DND-41 (cell line): ENCODE measurements around the gene LYPLAL1.

Source experiments
- ATAC-seq: fragments of 200-7000 bp; cut with Tn5 transposase; 3 replicates; pipeline ENCODE4 v1.9.1; 2021; ENCODE audit warnings: low read depth; ENCODE audit not compliant: insufficient read depth
- DNase-seq: peaks from one replicate; pipeline ENCODE4 v3.0.0-alpha.2; 2020
- H2AFZ ChIP-seq: 2 replicates; pipeline ENCODE4 v1.6.0; 2012; ENCODE audit warnings: low read depth, low read length
- H3K27ac ChIP-seq: 2 replicates; pipeline ENCODE4 v1.5.1; 2012; ENCODE audit warnings: low read length, inconsistent platforms
- H3K27me3 ChIP-seq: fragments of 200-600 bp; sonication (generic); 2 replicates; pipeline ENCODE4 v1.6.0; 2012; ENCODE audit warnings: low read length, mild to moderate bottlenecking, inconsistent platforms; ENCODE audit not compliant: insufficient read depth, poor library complexity
- H3K36me3 ChIP-seq: 2 replicates; pipeline ENCODE4 v1.5.1; 2012; ENCODE audit warnings: low read length, inconsistent platforms; ENCODE audit not compliant: insufficient read depth
- H3K4me1 ChIP-seq: 2 replicates; pipeline ENCODE4 v1.5.1; 2012; ENCODE audit warnings: mild to moderate bottlenecking, low read length; ENCODE audit not compliant: insufficient read depth
- H3K4me2 ChIP-seq: 2 replicates; pipeline ENCODE4 v1.6.0; 2012; ENCODE audit warnings: mild to moderate bottlenecking, moderate library complexity, low read length, inconsistent platforms; ENCODE audit not compliant: insufficient read depth
- H3K4me3 ChIP-seq, 2 experiments: fragments of 200-600 bp in 1 of 2; shearing (Covaris generic) in 1 of 2; 2 replicates each; pipeline ENCODE4 v1.5.1; 2012 to 2016; ENCODE audit warnings: inconsistent platforms in 2 of 2, low read length in 2 of 2, mild to moderate bottlenecking in 2 of 2, low read depth in 1 of 2, moderate library complexity in 1 of 2
- H3K79me2 ChIP-seq: 2 replicates; pipeline ENCODE4 v1.6.0; 2012; ENCODE audit warnings: low read length, inconsistent platforms; ENCODE audit not compliant: insufficient read depth
- H3K9ac ChIP-seq: 2 replicates; pipeline ENCODE4 v1.6.0; 2012; ENCODE audit warnings: low read depth, mild to moderate bottlenecking, inconsistent platforms, low read length, moderate library complexity
- H3K9me3 ChIP-seq: 2 replicates; pipeline ENCODE4 v1.5.1; 2012; ENCODE audit warnings: low read length, moderate library complexity, mild to moderate bottlenecking, inconsistent platforms; ENCODE audit not compliant: insufficient read depth, severe bottlenecking
- H4K20me1 ChIP-seq: 2 replicates; pipeline ENCODE4 v1.6.0; 2012; ENCODE audit warnings: low read length; ENCODE audit not compliant: insufficient read depth
- CTCF ChIP-seq: IDR thresholded peaks from 2 replicates; pipeline ENCODE4 v1.5.1; 2012; ENCODE audit warnings: borderline replicate concordance, low read length, moderate library complexity, mild to moderate bottlenecking; ENCODE audit not compliant: poor library complexity, severe bottlenecking; ENCODE audit errors: extremely low read depth
- EZH2 ChIP-seq: IDR thresholded peaks from 3 replicates; pipeline ENCODE4 v1.6.1; 2012; ENCODE audit warnings: borderline replicate concordance, low read depth, mild to moderate bottlenecking, moderate library complexity, low read length, inconsistent platforms; ENCODE audit not compliant: severe bottlenecking

Gene LYPLAL1

DNA sequence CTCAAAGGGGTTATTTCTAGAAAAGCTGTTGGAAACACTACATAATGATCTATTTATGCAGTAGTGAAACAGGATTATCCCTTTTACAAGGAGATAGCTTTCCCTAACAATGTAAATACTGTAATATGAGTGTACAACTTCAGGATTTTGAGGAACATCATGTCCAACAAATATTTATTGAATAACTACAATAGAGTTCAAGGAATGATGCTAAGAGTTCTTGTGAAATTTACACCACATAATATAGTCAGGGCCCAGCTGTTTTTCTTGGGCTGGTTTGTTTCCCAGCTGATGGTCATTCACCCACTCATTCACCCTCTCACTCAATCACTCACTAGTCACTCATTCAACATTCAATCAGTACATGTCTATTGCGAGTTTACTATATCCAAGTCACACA is 12.3 kb upstream of the LYPLAL1 start:
- Histone ChIP-seq H3K79me2 (no peaks in the 10 kb centered on the region), H3K9me3 (no peaks in the 10 kb centered on the region), H3K4me1 (no peaks in the 10 kb centered on the region), H3K36me3 (no peaks in the 10 kb centered on the region), H3K4me3 (no peak overlapping the region), H3K9ac (no peak overlapping the region), H3K27ac (no peak overlapping the region), H4K20me1 (no peaks in the 10 kb centered on the region), H3K27me3 (peaks cover 3% of the 10 kb centered on the region), H3K4me2 (no peak overlapping the region), H2AFZ (no peak overlapping the region)
- no peak for ATAC-seq
- TF ChIP-seq CTCF (no peak), EZH2 (no peak)
- DNase-seq, result no peak

DNA sequence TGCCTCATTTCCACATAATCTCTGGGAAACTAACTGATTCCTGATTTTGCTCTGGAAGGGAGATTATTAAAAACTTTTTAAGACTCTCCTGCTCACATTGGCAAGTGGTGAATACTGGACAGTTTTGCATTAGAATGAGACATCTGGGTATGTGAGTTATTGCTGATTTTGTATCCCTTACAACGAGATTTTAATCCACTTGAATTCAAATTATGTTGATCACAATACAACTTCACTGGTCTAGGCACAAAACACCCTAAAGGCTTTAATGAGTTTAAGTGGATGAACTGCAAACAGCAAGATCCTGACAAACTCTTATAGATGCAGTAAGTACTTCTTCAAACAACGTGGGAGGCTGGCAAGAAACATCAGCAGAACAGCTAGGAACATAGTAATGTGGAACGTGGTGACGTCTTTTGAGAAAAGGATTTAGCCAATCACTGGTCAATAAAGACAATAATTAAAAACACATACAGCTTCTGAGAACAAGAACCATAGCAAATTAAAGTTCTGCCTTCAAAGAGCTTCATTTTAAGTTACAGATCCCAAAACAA is 10.2 kb upstream of the LYPLAL1 start:
- H4K20me1 ChIP-seq, result no peaks in the 10 kb centered on the region
- DNase-seq (no peak), ATAC-seq (no peak)
- H3K9ac ChIP-seq, result no peak overlapping the region
- H3K79me2 ChIP-seq, result no peaks in the 10 kb centered on the region
- no peaks in the 10 kb centered on the region for H3K4me1 ChIP-seq
- no peak overlapping the region for H3K4me3 ChIP-seq
- H3K9me3 ChIP-seq, result no peaks in the 10 kb centered on the region
- TF ChIP-seq EZH2 (no peak), CTCF (no peak)
- no peak overlapping the region for H3K27ac ChIP-seq
- no peak overlapping the region for H2AFZ ChIP-seq
- H3K4me2 ChIP-seq, result no peak overlapping the region
- H3K27me3 ChIP-seq, result peaks cover 3% of the 10 kb centered on the region
- H3K36me3 ChIP-seq, result no peaks in the 10 kb centered on the region

DNA sequence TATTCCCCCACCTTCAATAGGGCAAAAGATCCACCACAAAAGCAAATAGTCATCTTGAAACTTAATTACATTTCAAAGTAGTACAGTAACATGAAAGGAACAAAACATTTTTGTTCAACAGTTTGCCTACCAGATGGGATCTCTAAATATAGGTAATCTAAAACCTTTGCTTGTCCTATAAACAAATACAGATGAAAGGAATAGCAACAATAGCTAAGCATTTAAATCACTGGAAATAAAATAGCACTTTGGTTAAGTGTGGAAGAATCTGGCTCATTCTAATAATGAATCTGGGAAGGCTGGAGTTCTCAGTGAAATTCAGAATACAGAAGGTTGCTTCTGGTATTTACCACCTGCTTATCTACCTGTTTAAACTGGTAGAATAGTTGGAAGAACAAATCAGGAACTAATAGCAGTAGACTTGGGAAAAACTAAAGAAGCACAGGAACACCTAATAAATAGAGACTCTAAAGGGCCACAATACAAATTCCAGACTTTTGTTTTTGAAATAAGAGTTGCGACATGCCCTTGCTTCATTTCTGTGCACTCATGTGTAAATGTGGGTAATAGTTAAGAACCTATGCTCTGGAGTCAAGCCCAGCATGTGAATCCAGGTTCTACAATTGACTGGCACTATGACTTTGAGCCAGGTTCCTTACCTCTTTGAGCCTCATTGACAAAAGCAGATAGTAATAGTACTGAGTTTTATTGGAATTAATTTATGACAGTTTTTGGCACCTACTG is 2.3 kb upstream of the LYPLAL1 start:
- Histone ChIP-seq H3K79me2 (peaks cover 27% of the 10 kb centered on the region), H3K4me3 (no peak overlapping the region), H3K27ac (no peak overlapping the region), H2AFZ (no peak overlapping the region), H4K20me1 (no peaks in the 10 kb centered on the region), H3K4me2 (no peak overlapping the region), H3K27me3 (peaks cover 3% of the 10 kb centered on the region), H3K9me3 (no peaks in the 10 kb centered on the region), H3K4me1 (peaks cover 30% of the 10 kb centered on the region), H3K9ac (no peak overlapping the region), H3K36me3 (no peaks in the 10 kb centered on the region)
- DNase-seq, result no peak
- TF ChIP-seq CTCF (no peak), EZH2 (no peak)
- no peak for ATAC-seq
